Skeletal muscle tissue (tissue), 4 donors: Measurements from ENCODE around the gene UAP1. TPM values are rescaled to one million over a fixed set of nuclear protein-coding genes. Genes with fewer than 3 reads are reported as not detected.

ENCODE experiments used
- H3K27ac ChIP-seq: one replicate; pipeline ENCODE4 v1.7.0; 2013; ENCODE audit warnings: mild to moderate bottlenecking, low read depth, low read length, inconsistent platforms
- H3K27me3 ChIP-seq, 3 donors: one replicate each; pipeline ENCODE4 v1.7.0; 2013; ENCODE audit warnings: low read length in 3 of 3; ENCODE audit not compliant: control insufficient read depth in 3 of 3, insufficient read depth in 3 of 3
- H3K36me3 ChIP-seq, 3 donors: one replicate each; pipeline ENCODE4 v1.7.0; 2013; ENCODE audit warnings: low read length in 3 of 3; ENCODE audit not compliant: control insufficient read depth in 3 of 3, insufficient read depth in 3 of 3
- H3K4me1 ChIP-seq, 3 donors: one replicate each; pipeline ENCODE4 v1.7.0; 2013; ENCODE audit warnings: low read length in 3 of 3, mild to moderate bottlenecking in 3 of 3; ENCODE audit not compliant: control insufficient read depth in 3 of 3, insufficient read depth in 3 of 3
- H3K4me3 ChIP-seq, 3 donors: one replicate each; pipeline ENCODE4 v1.7.0; 2013; ENCODE audit warnings: low read length in 3 of 3
- H3K9ac ChIP-seq, 3 donors: one replicate each; pipeline ENCODE4 v1.7.0; 2013; ENCODE audit warnings: low read length in 3 of 3, mild to moderate bottlenecking in 3 of 3, moderate library complexity in 2 of 3, low read depth in 1 of 3
- H3K9me3 ChIP-seq, 3 donors: one replicate each; pipeline ENCODE4 v1.7.0; 2013; ENCODE audit warnings: low read length in 3 of 3; ENCODE audit not compliant: control insufficient read depth in 3 of 3
- total RNA-seq: library from RNA; depleted of rRNA; stranded (reverse); fragments of >200 nt; gene quantifications from one replicate; pipeline ENCODE4 v1.2.3, GENCODE V29; 2014
- donor health status: Osteomylitis.

Gene UAP1
- total RNA-seq, 1 donor from 2014 or later = 43.8 TPM

GRCh38 chr1:162626094-162626493 lies 64.6 kb downstream of the UAP1 start:
- Histone ChIP-seq H3K36me3 (no peaks in the 10 kb centered on the region), H3K27ac (peak overlapping the region; percentile 2), H3K9me3 (no peaks in the 10 kb centered on the region), H3K4me3 (peak overlapping the region in 1 of 3 donors; percentile 5), H3K9ac (no peak overlapping the region), H3K27me3 (no peaks in the 10 kb centered on the region), H3K4me1 (peaks cover 0 to 3% (median 3%) of the 10 kb centered on the region in 3 donors)

- no peaks in the 10 kb centered on the region for H3K36me3 ChIP-seq
- peak overlapping the region in 2 of 3 donors; percentile 23 to 48 for H3K4me3 ChIP-seq
- peaks cover 0 to 6% (median 4%) of the 10 kb centered on the region in 3 donors for H3K4me1 ChIP-seq
- H3K27me3 ChIP-seq = no peaks in the 10 kb centered on the region
- H3K27ac ChIP-seq = peak overlapping the region; percentile 2
- H3K9me3 ChIP-seq = no peaks in the 10 kb centered on the region
- H3K9ac ChIP-seq = peak overlapping the region; percentile 7 to 55 (median 17)
Observed at GRCh38 chr1:162626761-162627160, 65.2 kb downstream of the UAP1 start.

- no peak overlapping the region for H3K27ac ChIP-seq
- H3K9ac ChIP-seq = no peak overlapping the region
- no peaks in the 10 kb centered on the region for H3K36me3 ChIP-seq
- no peak overlapping the region for H3K4me3 ChIP-seq
- H3K4me1 ChIP-seq = peaks cover 0 to 6% (median 4%) of the 10 kb centered on the region in 3 donors
- no peaks in the 10 kb centered on the region for H3K27me3 ChIP-seq
- no peaks in the 10 kb centered on the region for H3K9me3 ChIP-seq
Observed at GRCh38 chr1:162627662-162628296, 66.3 kb downstream of the UAP1 start.

GRCh38 chr1:162629077-162629627 lies 67.6 kb downstream of the UAP1 start:
- Histone ChIP-seq H3K4me3 (no peak overlapping the region), H3K9ac (no peak overlapping the region), H3K4me1 (peaks cover 0 to 6% (median 4%) of the 10 kb centered on the region in 3 donors), H3K9me3 (no peaks in the 10 kb centered on the region), H3K27me3 (no peaks in the 10 kb centered on the region), H3K27ac (no peak overlapping the region), H3K36me3 (no peaks in the 10 kb centered on the region)

- Histone ChIP-seq H3K27ac (peak overlapping the region; percentile 72), H3K27me3 (no peaks in the 10 kb centered on the region), H3K36me3 (no peaks in the 10 kb centered on the region), H3K4me1 (peaks cover 0 to 8% (median 4%) of the 10 kb centered on the region in 3 donors), H3K4me3 (no peak overlapping the region), H3K9me3 (no peaks in the 10 kb centered on the region), H3K9ac (no peak overlapping the region)
Observed at GRCh38 chr1:162629651-162630050, 68.1 kb downstream of the UAP1 start.

- Histone ChIP-seq H3K9ac (peak overlapping the region in 2 of 3 donors; percentile 20 to 34), H3K4me1 (peaks cover 0 to 10% (median 6%) of the 10 kb centered on the region in 3 donors)
Observed at GRCh38 chr1:162631546-162632191, 70.1 kb downstream of the UAP1 start.

GRCh38 chr1:162632217-162632666 lies 70.7 kb downstream of the UAP1 start, which contains the start of gene DDR2:
Gene DDR2, plus strand, starts transcription at chr1:162632464. Its CDS starts 86,600 bp downstream, at chr1:162719064.
- no peaks in the 10 kb centered on the region for H3K27me3 ChIP-seq
- no peaks in the 10 kb centered on the region for H3K9me3 ChIP-seq
- peaks cover 0 to 10% (median 6%) of the 10 kb centered on the region in 3 donors for H3K4me1 ChIP-seq
- H3K9ac ChIP-seq = peak within 1 kb of the TSS; percentile 32 to 52 (median 34)
- peak within 1 kb of the TSS; percentile 51 to 72 (median 57) for H3K4me3 ChIP-seq
- H3K36me3 ChIP-seq = no peaks in the 10 kb centered on the region
- H3K27ac ChIP-seq = peak within 1 kb of the TSS; percentile 72

More at GRCh38 chr1:162631546-162632191, 70.1 kb downstream of the UAP1 start:
- Histone ChIP-seq H3K36me3 (no peaks in the 10 kb centered on the region), H3K4me3 (peak overlapping the region; percentile 51 to 72 (median 57)), H3K27ac (peak overlapping the region; percentile 72), H3K27me3 (no peaks in the 10 kb centered on the region), H3K9me3 (no peaks in the 10 kb centered on the region)

- no peaks in the 10 kb centered on the region for H3K9me3 ChIP-seq
- H3K36me3 ChIP-seq = no peaks in the 10 kb centered on the region
- peak overlapping the region; percentile 58 for H3K27ac ChIP-seq
- peak overlapping the region; percentile 51 to 72 (median 57) for H3K4me3 ChIP-seq
- peaks cover 0 to 10% (median 6%) of the 10 kb centered on the region in 3 donors for H3K4me1 ChIP-seq
- peak overlapping the region; percentile 23 to 52 (median 32) for H3K9ac ChIP-seq
- H3K27me3 ChIP-seq = no peaks in the 10 kb centered on the region
Observed at GRCh38 chr1:162632698-162633080, 71.2 kb downstream of the UAP1 start.

GRCh38 chr1:162633081-162633762 lies 71.7 kb downstream of the UAP1 start:
- Histone ChIP-seq H3K9me3 (no peaks in the 10 kb centered on the region), H3K27ac (peak overlapping the region; percentile 58), H3K36me3 (no peaks in the 10 kb centered on the region), H3K4me1 (peaks cover 0 to 10% (median 6%) of the 10 kb centered on the region in 3 donors), H3K27me3 (no peaks in the 10 kb centered on the region), H3K9ac (peak overlapping the region; percentile 23 to 52 (median 32)), H3K4me3 (peak overlapping the region; percentile 51 to 72 (median 57))
